AG09319 (cell line): ENCODE results near the gene NPSR1.

Source experiments
- DNase-seq: peaks from one replicate; pipeline ENCODE4 v3.0.0-alpha.2; 2010; ENCODE audit warnings: low read depth; ENCODE audit errors: extremely low read depth
- CTCF ChIP-seq: IDR thresholded peaks from 2 replicates; pipeline ENCODE4 v1.5.1; 2011; ENCODE audit warnings: low read depth, mild to moderate bottlenecking, inconsistent platforms, low read length, moderate library complexity

The NPSR1 gene

GRCh38 chr7:34762764-34763163, 104.7 kb downstream of the NPSR1 start:
- no peak for TF ChIP-seq CTCF
- DNase-seq, result no peak

- DNase-seq, result no peak
- no peak for TF ChIP-seq CTCF
Observed at GRCh38 chr7:34772296-34772938, 114.4 kb downstream of the NPSR1 start.

GRCh38 chr7:34776748-34777358, 118.8 kb downstream of the NPSR1 start:
- DNase-seq, result no peak
- no peak for TF ChIP-seq CTCF

- no peak for TF ChIP-seq CTCF
- no peak for DNase-seq
Observed at GRCh38 chr7:34780546-34780945, 122.5 kb downstream of the NPSR1 start.

- DNase-seq, result no peak
- no peak for TF ChIP-seq CTCF
Observed at GRCh38 chr7:34787586-34787985, 129.6 kb downstream of the NPSR1 start.

GRCh38 chr7:34806831-34807230, 148.8 kb downstream of the NPSR1 start:
- DNase-seq, result no peak

More at GRCh38 chr7:34806831-34807230, 148.8 kb downstream of the NPSR1 start:
- TF ChIP-seq CTCF, result no peak
